ENCODE measurements around the gene ARHGAP22. TPM values are rescaled to one million over a fixed set of nuclear protein-coding genes. Genes with fewer than 3 reads are reported as not detected.

ARHGAP22 gene
- total RNA-seq, 1 donor from 2014 or later: 1.9 TPM

DNA sequence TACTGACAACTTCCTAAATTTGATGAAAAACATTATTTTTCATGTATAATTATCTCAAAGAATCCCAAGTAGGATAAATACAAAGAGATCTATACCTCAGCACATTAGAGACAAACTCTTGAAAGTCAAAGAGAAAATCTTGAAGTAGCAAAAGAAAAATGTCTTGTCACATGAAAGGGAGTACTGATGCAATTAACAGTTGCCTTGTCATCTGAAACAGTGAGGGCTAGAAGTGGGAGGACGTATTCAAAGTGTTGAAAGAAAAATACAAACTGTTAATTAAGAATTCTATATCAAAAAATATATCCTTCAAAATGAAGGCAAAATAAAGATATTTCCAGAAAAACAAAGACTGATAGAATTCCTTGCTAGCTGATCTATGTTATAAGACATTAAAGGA is 35.5 kb upstream of the ARHGAP22 start:
- Mint-ChIP-seq H3K4me3 (ENCODE audit: unreplicated experiment) (no peak overlapping the region), H3K4me1 (ENCODE audit: unreplicated experiment) (no peaks in the 10 kb centered on the region), H3K27ac (ENCODE audit: unreplicated experiment) (no peak overlapping the region), H3K27me3 (ENCODE audit: unreplicated experiment) (peaks cover 11% of the 10 kb centered on the region), H3K36me3 (ENCODE audit: low read depth, unreplicated experiment) (no peaks in the 10 kb centered on the region), H3K9me3 (ENCODE audit: unreplicated experiment) (peaks cover 4% of the 10 kb centered on the region)
- TF ChIP-seq, protein P1, sequence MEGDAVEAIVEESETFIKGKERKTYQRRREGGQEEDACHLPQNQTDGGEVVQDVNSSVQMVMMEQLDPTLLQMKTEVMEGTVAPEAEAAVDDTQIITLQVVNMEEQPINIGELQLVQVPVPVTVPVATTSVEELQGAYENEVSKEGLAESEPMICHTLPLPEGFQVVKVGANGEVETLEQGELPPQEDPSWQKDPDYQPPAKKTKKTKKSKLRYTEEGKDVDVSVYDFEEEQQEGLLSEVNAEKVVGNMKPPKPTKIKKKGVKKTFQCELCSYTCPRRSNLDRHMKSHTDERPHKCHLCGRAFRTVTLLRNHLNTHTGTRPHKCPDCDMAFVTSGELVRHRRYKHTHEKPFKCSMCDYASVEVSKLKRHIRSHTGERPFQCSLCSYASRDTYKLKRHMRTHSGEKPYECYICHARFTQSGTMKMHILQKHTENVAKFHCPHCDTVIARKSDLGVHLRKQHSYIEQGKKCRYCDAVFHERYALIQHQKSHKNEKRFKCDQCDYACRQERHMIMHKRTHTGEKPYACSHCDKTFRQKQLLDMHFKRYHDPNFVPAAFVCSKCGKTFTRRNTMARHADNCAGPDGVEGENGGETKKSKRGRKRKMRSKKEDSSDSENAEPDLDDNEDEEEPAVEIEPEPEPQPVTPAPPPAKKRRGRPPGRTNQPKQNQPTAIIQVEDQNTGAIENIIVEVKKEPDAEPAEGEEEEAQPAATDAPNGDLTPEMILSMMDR (IDR thresholded peaks at IDR 0.05; ENCODE audit: unreplicated experiment): no peak
- DNase-seq (ENCODE audit: low spot score): no peak

DNA sequence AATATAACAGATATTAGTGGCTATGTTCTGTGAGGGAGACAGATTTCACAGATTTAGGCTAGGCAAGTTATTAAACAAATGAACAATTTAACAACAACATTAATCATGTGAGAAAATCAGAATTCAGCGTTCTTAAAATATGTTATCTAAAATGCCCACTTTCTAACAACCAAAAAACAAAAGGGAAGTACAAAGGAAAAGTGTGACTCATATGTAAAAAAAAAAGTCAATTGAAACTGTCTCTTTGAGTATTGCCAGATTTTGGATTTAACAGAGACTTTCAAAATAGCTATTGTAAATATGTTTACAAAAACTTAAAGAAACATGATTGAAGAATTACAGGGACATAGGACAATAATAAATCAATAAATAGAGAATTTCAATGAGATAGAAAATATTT is 34.8 kb upstream of the ARHGAP22 start:
- DNase-seq (ENCODE audit: low spot score): no peak
- Mint-ChIP-seq H3K27me3 (ENCODE audit: unreplicated experiment) (peaks cover 11% of the 10 kb centered on the region), H3K9me3 (ENCODE audit: unreplicated experiment) (peaks cover 4% of the 10 kb centered on the region), H3K4me3 (ENCODE audit: unreplicated experiment) (no peak overlapping the region), H3K4me1 (ENCODE audit: unreplicated experiment) (no peaks in the 10 kb centered on the region), H3K36me3 (ENCODE audit: low read depth, unreplicated experiment) (no peaks in the 10 kb centered on the region), H3K27ac (ENCODE audit: unreplicated experiment) (no peak overlapping the region)
- TF ChIP-seq, protein P1 (IDR thresholded peaks at IDR 0.05; ENCODE audit: unreplicated experiment): no peak

DNA sequence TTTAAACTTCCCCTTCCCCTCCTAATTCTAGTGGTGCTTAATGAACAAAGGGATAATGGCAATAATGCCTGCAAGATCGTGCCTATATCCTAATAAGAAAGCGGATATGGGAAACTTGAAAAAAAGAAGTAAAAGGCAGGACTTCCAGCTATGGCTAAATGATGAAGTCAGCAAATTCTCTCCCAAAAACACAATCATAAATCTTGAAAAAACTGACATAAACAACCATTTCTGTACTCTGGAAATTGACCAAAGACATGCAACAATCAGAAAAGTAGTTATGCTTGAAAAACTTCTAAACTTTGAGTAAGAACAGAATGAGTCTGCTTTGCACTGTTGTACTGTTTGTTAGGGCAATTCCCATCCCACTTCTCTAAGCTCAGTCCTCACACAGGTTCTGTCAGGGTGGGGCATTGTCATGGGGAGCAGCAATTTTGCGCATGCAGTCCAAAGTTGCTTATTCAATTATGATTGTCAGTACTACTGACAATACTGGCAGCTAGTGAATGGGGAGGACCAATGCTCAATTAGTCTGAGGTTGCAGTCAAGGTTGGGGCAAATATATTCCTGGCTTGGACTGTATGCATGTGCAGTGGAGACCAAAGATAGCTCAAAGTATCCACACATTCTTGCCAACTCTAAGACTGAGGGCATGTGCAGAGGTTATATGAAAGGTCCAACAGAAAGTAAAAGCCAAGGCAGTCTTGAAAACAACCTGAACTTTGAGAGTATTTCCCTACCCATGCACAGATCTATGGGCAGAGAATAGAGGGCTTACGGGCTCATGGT is 34.1 kb upstream of the ARHGAP22 start:
- H3K36me3 Mint-ChIP-seq (ENCODE audit: low read depth, unreplicated experiment): no peaks in the 10 kb centered on the region
- H3K4me3 Mint-ChIP-seq (ENCODE audit: unreplicated experiment): no peak overlapping the region
- H3K27me3 Mint-ChIP-seq (ENCODE audit: unreplicated experiment): peaks cover 11% of the 10 kb centered on the region
- TF ChIP-seq, protein P1 (IDR thresholded peaks at IDR 0.05; ENCODE audit: unreplicated experiment): no peak
- no peak for DNase-seq (ENCODE audit: low spot score)
- no peak overlapping the region for H3K27ac Mint-ChIP-seq (ENCODE audit: unreplicated experiment)
- peaks cover 4% of the 10 kb centered on the region for H3K9me3 Mint-ChIP-seq (ENCODE audit: unreplicated experiment)
- H3K4me1 Mint-ChIP-seq (ENCODE audit: unreplicated experiment): no peaks in the 10 kb centered on the region

DNA sequence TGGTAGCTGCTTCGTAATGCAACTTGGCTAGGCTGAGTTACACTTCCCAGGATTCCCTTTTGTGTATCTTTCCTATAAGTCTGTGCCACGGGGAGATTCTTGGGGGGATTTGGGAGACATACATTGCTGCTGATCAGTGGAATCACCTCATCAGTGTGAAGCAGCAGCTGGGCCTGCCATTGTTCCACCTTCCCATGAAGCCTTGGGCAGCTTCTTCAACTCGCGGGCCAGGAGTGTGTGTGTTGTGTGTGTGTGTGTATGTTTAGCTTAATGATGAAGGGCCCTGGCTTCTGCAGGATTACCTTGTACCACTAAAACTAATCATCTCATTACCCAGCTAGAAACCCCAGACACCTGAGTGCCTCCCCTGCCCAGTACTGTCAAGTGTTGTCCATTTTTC is 33.3 kb upstream of the ARHGAP22 start:
- H3K4me3 Mint-ChIP-seq (ENCODE audit: unreplicated experiment): no peak overlapping the region
- TF ChIP-seq, protein P1 (IDR thresholded peaks at IDR 0.05; ENCODE audit: unreplicated experiment): no peak

DNA sequence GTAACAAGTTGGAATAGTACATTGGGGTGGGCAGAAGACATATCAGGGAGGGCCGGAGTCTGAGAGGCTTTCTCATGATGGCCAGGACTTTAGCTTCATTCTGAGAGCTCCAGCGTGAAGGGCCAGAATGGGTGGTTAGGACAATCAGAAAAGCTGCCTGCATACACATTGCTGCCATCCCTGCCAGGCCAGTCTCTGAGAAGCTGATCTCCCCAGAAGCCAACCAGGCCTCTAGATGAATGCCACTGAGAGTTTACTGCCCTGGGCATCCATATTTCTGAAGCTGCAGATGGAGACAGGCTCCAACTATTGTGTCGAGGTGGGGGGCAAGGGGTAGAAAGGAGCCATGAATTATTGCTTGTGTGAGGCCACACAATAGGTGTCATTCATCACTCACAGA is 32.0 kb upstream of the ARHGAP22 start:
- TF ChIP-seq, protein P1 (IDR thresholded peaks at IDR 0.05; ENCODE audit: unreplicated experiment): no peak
- Mint-ChIP-seq H3K9me3 (ENCODE audit: unreplicated experiment) (peaks cover 4% of the 10 kb centered on the region), H3K4me1 (ENCODE audit: unreplicated experiment) (no peaks in the 10 kb centered on the region), H3K27ac (ENCODE audit: unreplicated experiment) (no peak overlapping the region), H3K27me3 (ENCODE audit: unreplicated experiment) (peaks cover 11% of the 10 kb centered on the region), H3K4me3 (ENCODE audit: unreplicated experiment) (no peak overlapping the region), H3K36me3 (ENCODE audit: low read depth, unreplicated experiment) (no peaks in the 10 kb centered on the region)
- DNase-seq (ENCODE audit: low spot score): no peak

More for the DNA sequence above, 33.3 kb upstream of the ARHGAP22 start:
- H3K36me3 Mint-ChIP-seq (ENCODE audit: low read depth, unreplicated experiment): no peaks in the 10 kb centered on the region
- peaks cover 11% of the 10 kb centered on the region for H3K27me3 Mint-ChIP-seq (ENCODE audit: unreplicated experiment)
- peaks cover 4% of the 10 kb centered on the region for H3K9me3 Mint-ChIP-seq (ENCODE audit: unreplicated experiment)
- DNase-seq (ENCODE audit: low spot score): no peak
- H3K27ac Mint-ChIP-seq (ENCODE audit: unreplicated experiment): no peak overlapping the region
- no peaks in the 10 kb centered on the region for H3K4me1 Mint-ChIP-seq (ENCODE audit: unreplicated experiment)
